ENCODE data around the gene IL12RB2. TPM values are rescaled to one million over a fixed set of nuclear protein-coding genes. Genes with fewer than 3 reads are reported as not detected.

IL12RB2 gene
- total RNA-seq, 1 donor: not detected

- DNase-seq (ENCODE audit: insufficient read length, low spot score, missing footprints): no peak
- Histone ChIP-seq H3K79me2 (ENCODE audit: insufficient read depth, low read length) (no peaks in the 10 kb centered on the region), H3K4me3 (ENCODE audit: insufficient read depth, low read length) (no peak overlapping the region), H3K36me3 (ENCODE audit: insufficient read depth, low read length) (no peaks in the 10 kb centered on the region), H2AFZ (ENCODE audit: low read length) (no peak overlapping the region), H3K27me3 (ENCODE audit: insufficient read depth, low read length) (peaks cover 38% of the 10 kb centered on the region), H3K4me2 (ENCODE audit: insufficient read depth, low read length) (no peak overlapping the region), H3K27ac (ENCODE audit: low read depth, low read length) (no peak overlapping the region), H3K9me3 (ENCODE audit: low read depth, low read length) (no peaks in the 10 kb centered on the region), H4K20me1 (ENCODE audit: insufficient read depth, low read length) (no peaks in the 10 kb centered on the region), H3K4me1 (ENCODE audit: insufficient read depth, low read length) (no peaks in the 10 kb centered on the region)
- TF ChIP-seq, protein P1, sequence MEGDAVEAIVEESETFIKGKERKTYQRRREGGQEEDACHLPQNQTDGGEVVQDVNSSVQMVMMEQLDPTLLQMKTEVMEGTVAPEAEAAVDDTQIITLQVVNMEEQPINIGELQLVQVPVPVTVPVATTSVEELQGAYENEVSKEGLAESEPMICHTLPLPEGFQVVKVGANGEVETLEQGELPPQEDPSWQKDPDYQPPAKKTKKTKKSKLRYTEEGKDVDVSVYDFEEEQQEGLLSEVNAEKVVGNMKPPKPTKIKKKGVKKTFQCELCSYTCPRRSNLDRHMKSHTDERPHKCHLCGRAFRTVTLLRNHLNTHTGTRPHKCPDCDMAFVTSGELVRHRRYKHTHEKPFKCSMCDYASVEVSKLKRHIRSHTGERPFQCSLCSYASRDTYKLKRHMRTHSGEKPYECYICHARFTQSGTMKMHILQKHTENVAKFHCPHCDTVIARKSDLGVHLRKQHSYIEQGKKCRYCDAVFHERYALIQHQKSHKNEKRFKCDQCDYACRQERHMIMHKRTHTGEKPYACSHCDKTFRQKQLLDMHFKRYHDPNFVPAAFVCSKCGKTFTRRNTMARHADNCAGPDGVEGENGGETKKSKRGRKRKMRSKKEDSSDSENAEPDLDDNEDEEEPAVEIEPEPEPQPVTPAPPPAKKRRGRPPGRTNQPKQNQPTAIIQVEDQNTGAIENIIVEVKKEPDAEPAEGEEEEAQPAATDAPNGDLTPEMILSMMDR (IDR thresholded peaks at IDR 0.05; ENCODE audit: extremely low read depth, low read depth, low read length): no peak
Observed at GRCh38 chr1:67312615-67313014, 4.9 kb downstream of the IL12RB2 start.

DNA sequence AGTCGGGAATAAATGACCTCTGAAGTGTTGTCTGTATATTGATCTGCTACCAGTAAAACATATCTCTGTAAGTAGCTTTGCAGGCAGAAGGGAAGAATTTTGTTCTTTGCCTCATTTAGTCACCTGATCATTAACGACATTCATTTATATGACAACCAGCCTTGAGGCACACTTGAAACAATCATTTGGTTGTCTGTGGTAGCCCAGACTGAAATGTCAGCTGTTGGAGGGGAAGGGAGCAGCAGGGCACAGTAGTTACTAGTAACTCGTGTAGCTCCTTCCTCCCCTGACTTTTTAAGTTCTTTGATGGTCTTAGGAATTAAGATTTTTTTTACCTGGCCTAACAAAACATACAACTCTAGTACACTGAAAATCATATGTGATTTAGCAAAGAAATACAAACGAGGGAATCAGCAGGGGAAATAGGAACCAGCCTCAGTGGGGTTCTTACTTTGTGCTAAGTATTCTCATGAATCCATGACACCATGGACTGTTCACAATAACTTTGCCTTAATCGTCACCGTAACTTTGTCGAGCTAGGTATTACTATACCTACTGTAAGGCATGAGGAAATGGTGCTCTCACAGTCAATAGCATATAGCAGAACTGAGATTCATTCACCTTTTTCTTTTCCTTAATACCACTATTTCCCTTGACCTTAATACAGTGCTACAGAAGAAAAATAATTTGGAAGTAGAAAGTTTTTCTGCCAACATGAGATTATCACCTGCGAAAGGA is 6.4 kb downstream of the IL12RB2 start:
- no peak overlapping the region for H3K4me3 ChIP-seq (ENCODE audit: insufficient read depth, low read length)
- TF ChIP-seq, protein P1 (IDR thresholded peaks at IDR 0.05; ENCODE audit: extremely low read depth, low read depth, low read length): no peak
- H3K27me3 ChIP-seq (ENCODE audit: insufficient read depth, low read length): peaks cover 38% of the 10 kb centered on the region
- no peak for DNase-seq (ENCODE audit: insufficient read length, low spot score, missing footprints)
- H3K9me3 ChIP-seq (ENCODE audit: low read depth, low read length): no peaks in the 10 kb centered on the region
- no peaks in the 10 kb centered on the region for H3K4me1 ChIP-seq (ENCODE audit: insufficient read depth, low read length)
- no peak overlapping the region for H3K27ac ChIP-seq (ENCODE audit: low read depth, low read length)
- H4K20me1 ChIP-seq (ENCODE audit: insufficient read depth, low read length): no peaks in the 10 kb centered on the region
- H3K36me3 ChIP-seq (ENCODE audit: insufficient read depth, low read length): no peaks in the 10 kb centered on the region
- no peak overlapping the region for H3K4me2 ChIP-seq (ENCODE audit: insufficient read depth, low read length)
- H2AFZ ChIP-seq (ENCODE audit: low read length): no peak overlapping the region
- H3K79me2 ChIP-seq (ENCODE audit: insufficient read depth, low read length): no peaks in the 10 kb centered on the region

GRCh38 chr1:67314696-67315095 is 7.0 kb downstream of the IL12RB2 start:
- Histone ChIP-seq H3K4me2 (ENCODE audit: insufficient read depth, low read length) (no peak overlapping the region), H3K27me3 (ENCODE audit: insufficient read depth, low read length) (peaks cover 43% of the 10 kb centered on the region), H3K27ac (ENCODE audit: low read depth, low read length) (no peak overlapping the region), H3K4me1 (ENCODE audit: insufficient read depth, low read length) (no peaks in the 10 kb centered on the region), H3K9me3 (ENCODE audit: low read depth, low read length) (no peaks in the 10 kb centered on the region), H3K36me3 (ENCODE audit: insufficient read depth, low read length) (no peaks in the 10 kb centered on the region), H3K79me2 (ENCODE audit: insufficient read depth, low read length) (no peaks in the 10 kb centered on the region), H4K20me1 (ENCODE audit: insufficient read depth, low read length) (no peaks in the 10 kb centered on the region), H2AFZ (ENCODE audit: low read length) (no peak overlapping the region), H3K4me3 (ENCODE audit: insufficient read depth, low read length) (no peak overlapping the region)
- no peak for DNase-seq (ENCODE audit: insufficient read length, low spot score, missing footprints)
- TF ChIP-seq, protein P1 (IDR thresholded peaks at IDR 0.05; ENCODE audit: extremely low read depth, low read depth, low read length): no peak

GRCh38 chr1:67316180-67316902 is 8.7 kb downstream of the IL12RB2 start:
- H3K27me3 ChIP-seq (ENCODE audit: insufficient read depth, low read length): peaks cover 43% of the 10 kb centered on the region
- H3K4me3 ChIP-seq (ENCODE audit: insufficient read depth, low read length): no peak overlapping the region
- H3K27ac ChIP-seq (ENCODE audit: low read depth, low read length): no peak overlapping the region
- TF ChIP-seq, protein P1 (IDR thresholded peaks at IDR 0.05; ENCODE audit: extremely low read depth, low read depth, low read length): no peak
- no peak overlapping the region for H2AFZ ChIP-seq (ENCODE audit: low read length)
- DNase-seq (ENCODE audit: insufficient read length, low spot score, missing footprints): no peak
- no peak overlapping the region for H3K4me2 ChIP-seq (ENCODE audit: insufficient read depth, low read length)
- no peaks in the 10 kb centered on the region for H4K20me1 ChIP-seq (ENCODE audit: insufficient read depth, low read length)
- H3K9me3 ChIP-seq (ENCODE audit: low read depth, low read length): no peaks in the 10 kb centered on the region
- H3K79me2 ChIP-seq (ENCODE audit: insufficient read depth, low read length): no peaks in the 10 kb centered on the region
- H3K36me3 ChIP-seq (ENCODE audit: insufficient read depth, low read length): no peaks in the 10 kb centered on the region
- H3K4me1 ChIP-seq (ENCODE audit: insufficient read depth, low read length): no peaks in the 10 kb centered on the region

All from osteoblast (primary cell).